H9 (cell line): ENCODE results near the gene ANXA7. TPM values are rescaled to one million over a fixed set of nuclear protein-coding genes. Genes with fewer than 3 reads are reported as not detected.

Experiments used
- DNase-seq: peaks from one replicate; pipeline ENCODE4 v3.0.0-alpha.2; 2017
- H2AFZ ChIP-seq: one replicate; pipeline ENCODE4 v1.6.1; 2013; ENCODE audit warnings: mild to moderate bottlenecking, low read length, control low read depth, moderate library complexity
- H2AK5ac ChIP-seq: 2 replicates; pipeline ENCODE4 v1.6.1; 2013; ENCODE audit warnings: low read length, control low read depth, mixed read lengths; ENCODE audit not compliant: insufficient read length
- H2BK120ac ChIP-seq: one replicate; pipeline ENCODE4 v1.6.1; 2013; ENCODE audit warnings: low read depth, mild to moderate bottlenecking, low read length, control low read depth, inconsistent platforms; ENCODE audit not compliant: poor library complexity, severe bottlenecking
- H2BK12ac ChIP-seq: 2 replicates; pipeline ENCODE4 v1.6.1; 2013; ENCODE audit warnings: low read length, control low read depth, mixed read lengths, low read depth; ENCODE audit not compliant: insufficient read length
- H2BK15ac ChIP-seq: 2 replicates; pipeline ENCODE4 v1.6.1; 2013; ENCODE audit warnings: low read depth, low read length, control low read depth
- H2BK20ac ChIP-seq: one replicate; pipeline ENCODE4 v1.6.1; 2013; ENCODE audit warnings: low read depth, mild to moderate bottlenecking, low read length, control low read depth, inconsistent platforms; ENCODE audit not compliant: poor library complexity, severe bottlenecking
- H2BK5ac ChIP-seq: 2 replicates; pipeline ENCODE4 v1.6.1; 2013; ENCODE audit warnings: low read length, control low read depth, mixed read lengths; ENCODE audit not compliant: insufficient read length
- H3K14ac ChIP-seq: 2 replicates; pipeline ENCODE4 v1.6.1; 2013; ENCODE audit warnings: low read length, control low read depth; ENCODE audit not compliant: insufficient read depth
- H3K18ac ChIP-seq: 2 replicates; pipeline ENCODE4 v1.6.1; 2013; ENCODE audit warnings: low read depth, mild to moderate bottlenecking, mixed read lengths, low read length, control low read depth; ENCODE audit not compliant: insufficient read length
- H3K23ac ChIP-seq: 2 replicates; pipeline ENCODE4 v1.6.1; 2013; ENCODE audit warnings: low read length, control low read depth, mixed read lengths, low read depth; ENCODE audit not compliant: insufficient read length
- H3K23me2 ChIP-seq: 2 replicates; pipeline ENCODE4 v1.6.1; 2013; ENCODE audit warnings: low read depth, mild to moderate bottlenecking, mixed read lengths, low read length, control low read depth; ENCODE audit not compliant: insufficient read length, poor library complexity, severe bottlenecking
- H3K27ac ChIP-seq: 2 replicates; pipeline ENCODE4 v1.5.1; 2013; ENCODE audit warnings: low read length, control low read depth, mixed read lengths, low read depth; ENCODE audit not compliant: insufficient read length
- H3K27me3 ChIP-seq: 2 replicates; pipeline ENCODE4 v1.6.1; 2013; ENCODE audit warnings: low read length, control low read depth, inconsistent platforms; ENCODE audit not compliant: insufficient read depth
- H3K4ac ChIP-seq: 2 replicates; pipeline ENCODE4 v1.6.1; 2013; ENCODE audit warnings: low read depth, mild to moderate bottlenecking, control low read depth, inconsistent platforms, low read length, moderate library complexity
- H3K4me1 ChIP-seq: 2 replicates; pipeline ENCODE4 v1.6.1; 2013; ENCODE audit warnings: low read length, control low read depth, inconsistent platforms; ENCODE audit not compliant: insufficient read depth
- H3K4me2 ChIP-seq: 2 replicates; pipeline ENCODE4 v1.6.1; 2013; ENCODE audit warnings: low read length, control low read depth, mixed read lengths; ENCODE audit not compliant: insufficient read length, insufficient read depth
- H3K56ac ChIP-seq: 2 replicates; pipeline ENCODE4 v1.6.1; 2013; ENCODE audit warnings: low read depth, mild to moderate bottlenecking, mixed read lengths, low read length, control low read depth; ENCODE audit not compliant: insufficient read length
- H3K79me1 ChIP-seq: 2 replicates; pipeline ENCODE4 v1.6.1; 2013; ENCODE audit warnings: low read depth, mild to moderate bottlenecking, moderate library complexity, low read length, control low read depth, inconsistent platforms; ENCODE audit not compliant: insufficient read depth, poor library complexity, severe bottlenecking
- H3K79me2 ChIP-seq: 2 replicates; pipeline ENCODE4 v1.6.1; 2013; ENCODE audit warnings: low read length, control low read depth, inconsistent platforms; ENCODE audit not compliant: insufficient read depth
- H3K9ac ChIP-seq: 2 replicates; pipeline ENCODE4 v1.6.1; 2013; ENCODE audit warnings: low read length, control low read depth, mixed read lengths; ENCODE audit not compliant: insufficient read length; ENCODE audit errors: extremely low read depth
- H3K9me3 ChIP-seq: one replicate; pipeline ENCODE4 v1.6.1; 2013; ENCODE audit warnings: low read depth, low read length, inconsistent platforms; ENCODE audit not compliant: control insufficient read depth
- H3T11ph ChIP-seq: one replicate; pipeline ENCODE4 v1.6.1; 2013; ENCODE audit warnings: mild to moderate bottlenecking, low read length, control low read depth, inconsistent platforms
- H4K20me1 ChIP-seq: one replicate; pipeline ENCODE4 v1.6.1; 2013; ENCODE audit not compliant: control insufficient read depth, insufficient read length, insufficient read depth
- H4K5ac ChIP-seq: 2 replicates; pipeline ENCODE4 v1.6.1; 2013; ENCODE audit warnings: low read depth, mild to moderate bottlenecking, mixed read lengths, low read length, control low read depth; ENCODE audit not compliant: insufficient read length
- H4K8ac ChIP-seq: replicated peaks from 2 replicates; pipeline ENCODE4 v1.6.1; 2013; ENCODE audit warnings: low read length, control low read depth, mixed read lengths, low read depth; ENCODE audit not compliant: insufficient read length
- H4K91ac ChIP-seq: 2 replicates; pipeline ENCODE4 v1.6.1; 2013; ENCODE audit warnings: low read depth, mild to moderate bottlenecking, moderate library complexity, mixed read lengths, low read length, control low read depth; ENCODE audit not compliant: insufficient read length
- H3K27ac Mint-ChIP-seq, 3 experiments: 2 replicates in 2 of 3; 3 replicates in 1 of 3; pipeline ENCODE4 v1.8.0; 2020 to 2021; ENCODE audit warnings: mixed read lengths in 3 of 3, mild to moderate bottlenecking in 1 of 3, moderate library complexity in 1 of 3
- H3K27me3 Mint-ChIP-seq: 2 replicates; pipeline ENCODE4 v1.8.0; 2021; ENCODE audit warnings: low read depth, mild to moderate bottlenecking, moderate library complexity, mixed read lengths
- H3K36me3 Mint-ChIP-seq, 3 experiments: 2 replicates in 2 of 3; 3 replicates in 1 of 3; pipeline ENCODE4 v1.8.0; 2020 to 2021; ENCODE audit warnings: low read depth in 3 of 3, mixed read lengths in 3 of 3; ENCODE audit not compliant: insufficient read depth in 1 of 3
- H3K4me1 Mint-ChIP-seq, 2 experiments: 2 replicates each; pipeline ENCODE4 v1.8.0; 2020; ENCODE audit warnings: mixed read lengths in 2 of 2
- H3K4me3 Mint-ChIP-seq, 2 experiments: 2 replicates in 1 of 2; 3 replicates in 1 of 2; pipeline ENCODE4 v1.8.0; 2020 to 2021; ENCODE audit warnings: mild to moderate bottlenecking in 2 of 2, mixed read lengths in 2 of 2, moderate library complexity in 1 of 2
- H3K9me3 Mint-ChIP-seq, 2 experiments: 2 replicates in 1 of 2; 3 replicates in 1 of 2; pipeline ENCODE4 v1.8.0; 2020; ENCODE audit warnings: mild to moderate bottlenecking in 2 of 2, mixed read lengths in 2 of 2, moderate library complexity in 1 of 2
- WGBS: extraction: QIAGEN DNeasy Blood & Tissue Kit; methylation state at CpG from one replicate; pipeline ENCODE4 v1.1.7; 2013; ENCODE audit warnings: missing lambda C conversion rate, low lambda C conversion rate, mixed read lengths; ENCODE audit not compliant: insufficient read length; ENCODE audit errors: extremely low coverage; 5-methylcytosine and 5-hydroxymethylcytosine counted together
- total RNA-seq: library from RNA; stranded (reverse); gene quantifications from 2 replicates; pipeline ENCODE4 v1.2.1, GENCODE V29; 2021
- TF ChIP-seq, protein P1 (sequence below): fragments of 200-600 bp; sonication (generic); conservative IDR thresholded peaks from 3 replicates; pipeline ENCODE4 v1.8.0; 2021; ENCODE audit warnings: antibody characterized with exemption, mild to moderate bottlenecking

ANXA7 gene
- total RNA-seq, 1 experiment from 2014 or later: 84.6 TPM

DNA sequence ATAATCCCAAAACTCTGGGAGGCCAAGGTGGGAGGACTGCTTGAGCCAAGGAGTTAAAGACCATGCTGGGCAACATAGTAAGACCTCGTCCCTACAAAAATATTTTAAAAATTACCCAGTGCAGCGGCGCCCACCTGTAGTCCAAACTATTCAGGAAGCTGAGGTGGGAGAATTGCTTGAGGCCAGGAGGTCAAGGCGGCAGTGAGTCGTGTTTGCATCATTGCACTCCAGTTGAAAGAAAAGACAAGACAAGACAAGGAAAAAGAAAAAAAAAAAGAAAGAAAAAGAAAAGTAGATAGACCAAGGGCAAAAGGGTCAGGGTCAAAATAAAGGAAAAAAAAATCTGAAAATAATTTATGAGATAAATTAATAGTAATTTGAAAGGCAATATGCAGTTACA lies 5.8 kb downstream of the ANXA7 start:
- Histone ChIP-seq H2BK5ac (no peak overlapping the region), H4K8ac (no peak overlapping the region), H2AK5ac (no peak overlapping the region), H3K27ac (no peak overlapping the region), H2BK20ac (no peak overlapping the region), H3K79me2 (peaks cover 11% of the 10 kb centered on the region; the same call in 1 of the 2 replicates), H3K14ac (no peak overlapping the region), H2BK120ac (no peak overlapping the region), H3K56ac (no peak overlapping the region), H3T11ph (no peak overlapping the region), H2BK12ac (no peak overlapping the region), H3K79me1 (peaks cover 8% of the 10 kb centered on the region), H3K23ac (no peak overlapping the region), H4K5ac (no peak overlapping the region), H3K4ac (no peak overlapping the region), H3K4me2 (no peak overlapping the region), H3K23me2 (peaks cover 4% of the 10 kb centered on the region), H4K20me1 (no peaks in the 10 kb centered on the region), H3K9me3 (no peaks in the 10 kb centered on the region), H3K18ac (no peak overlapping the region), H4K91ac (no peak overlapping the region), H3K27me3 (no peaks in the 10 kb centered on the region), H3K4me1 (no peaks in the 10 kb centered on the region), H2AFZ (no peak overlapping the region), H3K9ac (no peak overlapping the region), H2BK15ac (no peak overlapping the region)
- WGBS: no CpG with 5 or more reads among the region's 5 CpGs
- H3K9me3 Mint-ChIP-seq: no peaks in the 10 kb centered on the region
- no peaks in the 10 kb centered on the region for H3K27me3 Mint-ChIP-seq
- peaks cover 12 to 21% of the 10 kb centered on the region in 2 experiments for H3K4me1 Mint-ChIP-seq
- peaks cover 0 to 13% (median 0%) of the 10 kb centered on the region in 3 experiments; a peak in 3 of 7 replicates for H3K36me3 Mint-ChIP-seq
- no peak overlapping the region for H3K4me3 Mint-ChIP-seq
- DNase-seq: no peak
- H3K27ac Mint-ChIP-seq: peak overlapping the region in 2 of 3 experiments; percentile 12 to 17; a peak in 3 of 7 replicates
- TF ChIP-seq, protein P1, sequence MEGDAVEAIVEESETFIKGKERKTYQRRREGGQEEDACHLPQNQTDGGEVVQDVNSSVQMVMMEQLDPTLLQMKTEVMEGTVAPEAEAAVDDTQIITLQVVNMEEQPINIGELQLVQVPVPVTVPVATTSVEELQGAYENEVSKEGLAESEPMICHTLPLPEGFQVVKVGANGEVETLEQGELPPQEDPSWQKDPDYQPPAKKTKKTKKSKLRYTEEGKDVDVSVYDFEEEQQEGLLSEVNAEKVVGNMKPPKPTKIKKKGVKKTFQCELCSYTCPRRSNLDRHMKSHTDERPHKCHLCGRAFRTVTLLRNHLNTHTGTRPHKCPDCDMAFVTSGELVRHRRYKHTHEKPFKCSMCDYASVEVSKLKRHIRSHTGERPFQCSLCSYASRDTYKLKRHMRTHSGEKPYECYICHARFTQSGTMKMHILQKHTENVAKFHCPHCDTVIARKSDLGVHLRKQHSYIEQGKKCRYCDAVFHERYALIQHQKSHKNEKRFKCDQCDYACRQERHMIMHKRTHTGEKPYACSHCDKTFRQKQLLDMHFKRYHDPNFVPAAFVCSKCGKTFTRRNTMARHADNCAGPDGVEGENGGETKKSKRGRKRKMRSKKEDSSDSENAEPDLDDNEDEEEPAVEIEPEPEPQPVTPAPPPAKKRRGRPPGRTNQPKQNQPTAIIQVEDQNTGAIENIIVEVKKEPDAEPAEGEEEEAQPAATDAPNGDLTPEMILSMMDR: no peak
